GM21576 (cell line): ENCODE data around the gene TSHZ1.
"Not testable (repeated sequence)": the region's sequence is repeated elsewhere in the genome, so short reads cannot be mapped to it uniquely, and the experiment has no call there.

Source experiments
- ATAC-seq: cut with Tn5 transposase; IDR thresholded peaks from one replicate; pipeline ENCODE4 v1.9.1; 2021; ENCODE audit warnings: mild to moderate bottlenecking, moderate library complexity; ENCODE audit not compliant: unreplicated experiment

TSHZ1 gene

DNA sequence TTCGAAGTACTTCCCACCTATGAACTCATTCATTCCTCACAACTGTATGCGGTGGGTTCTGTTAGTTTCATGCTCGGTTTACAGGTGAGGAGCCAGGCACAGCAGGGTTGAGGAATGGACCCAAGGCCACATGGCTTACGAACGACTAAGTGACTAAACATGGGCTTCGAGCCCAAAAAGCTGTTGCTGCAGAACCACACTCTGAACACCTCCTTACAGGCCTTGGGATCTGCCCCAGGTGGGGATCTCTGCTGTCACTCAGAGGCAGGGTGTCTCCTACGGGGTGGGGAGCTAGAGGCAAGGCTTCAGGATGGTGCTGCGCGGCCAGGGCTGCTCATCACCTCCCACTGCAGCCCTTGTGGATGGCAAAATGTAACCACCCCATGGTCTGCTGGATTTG, 80.9 kb downstream of the TSHZ1 start:
- ATAC-seq, result no peak

- no peak for ATAC-seq
Observed at GRCh38 chr18:75293591-75293990, 83.0 kb downstream of the TSHZ1 start.

DNA sequence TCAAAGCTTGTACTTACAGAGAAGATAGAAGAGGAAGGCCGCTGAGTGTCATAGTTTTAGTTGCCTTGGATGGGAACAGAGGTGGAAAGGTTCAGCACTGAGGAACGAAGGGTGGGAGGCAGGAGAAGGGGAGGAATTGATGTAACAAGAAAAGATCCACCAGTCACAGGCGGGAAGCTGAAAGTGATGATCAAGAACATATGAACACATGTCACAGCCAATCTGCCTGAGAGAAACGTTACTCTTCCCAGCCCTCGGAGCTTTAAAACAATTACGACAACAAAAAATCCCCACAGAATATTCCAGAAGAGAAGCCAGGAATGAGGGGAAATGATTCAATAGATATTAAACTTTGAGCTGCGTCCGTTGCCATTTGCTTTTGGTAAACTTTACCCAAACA, 87.1 kb downstream of the TSHZ1 start:
- ATAC-seq, result no peak

GRCh38 chr18:75304678-75305557, 94.3 kb downstream of the TSHZ1 start:
- no peak for ATAC-seq

DNA sequence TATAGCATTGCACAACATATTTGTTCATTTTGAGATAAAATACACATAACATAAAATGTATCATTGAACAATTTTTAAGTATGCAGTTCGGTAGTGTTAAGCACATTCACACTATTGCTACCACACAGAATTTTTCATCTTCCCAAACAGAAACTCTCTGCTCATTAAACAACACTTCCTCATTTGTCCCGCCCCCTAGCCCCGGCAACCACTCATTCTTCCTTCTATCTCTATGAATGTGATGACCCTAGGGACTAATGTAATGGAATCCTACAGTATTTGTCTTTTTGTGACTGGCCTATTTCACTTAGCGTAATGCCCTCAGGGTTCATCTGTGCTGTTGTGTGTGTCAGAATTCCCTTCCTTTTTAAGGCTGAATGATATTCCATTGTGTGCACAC, 95.4 kb downstream of the TSHZ1 start:
- ATAC-seq, result no peak

DNA sequence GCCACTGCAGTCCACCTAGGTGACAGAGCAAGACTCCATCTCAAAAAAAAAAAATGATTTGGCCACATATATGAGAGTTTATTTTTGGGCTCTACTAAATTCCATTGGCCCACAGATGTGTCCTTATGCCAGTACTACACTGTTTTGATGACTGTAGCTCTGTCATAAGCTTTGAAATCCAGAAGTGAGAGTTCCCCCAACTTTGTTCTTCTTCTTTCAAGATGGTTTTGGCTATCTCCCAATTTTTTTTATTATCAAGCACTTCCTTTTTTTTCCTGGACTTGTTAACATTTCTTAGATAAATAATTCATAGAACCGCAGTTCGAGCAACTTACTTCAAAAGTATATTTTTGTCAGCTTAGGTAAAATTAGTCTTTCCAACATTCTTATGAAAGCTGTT, 96.9 kb downstream of the TSHZ1 start:
- ATAC-seq, result no peak

DNA sequence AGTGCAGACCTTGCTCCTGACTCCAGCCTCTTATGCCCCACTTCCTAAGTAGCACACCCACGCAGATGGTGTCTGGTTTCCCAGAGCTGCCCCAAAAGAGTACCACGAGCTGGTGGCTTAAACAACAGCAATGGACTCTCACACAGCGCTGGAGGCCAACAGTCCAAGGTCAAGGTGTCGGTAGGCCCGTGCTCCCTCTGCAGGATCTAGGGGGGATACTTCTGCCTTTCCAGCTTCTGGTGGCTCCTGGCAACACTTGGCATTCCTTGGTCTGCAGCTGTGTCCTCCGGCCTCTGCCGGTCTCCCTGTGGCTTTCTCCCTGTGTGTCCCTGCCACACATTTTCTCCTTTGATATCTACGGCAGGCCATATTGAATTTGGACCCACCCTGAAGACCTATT, 99.0 kb downstream of the TSHZ1 start:
- ATAC-seq, result no peak

- ATAC-seq, result no peak
Observed at GRCh38 chr18:75314117-75314516, 103.5 kb downstream of the TSHZ1 start.

- ATAC-seq, result no peak
Observed at GRCh38 chr18:75314606-75315005, 104.0 kb downstream of the TSHZ1 start.

DNA sequence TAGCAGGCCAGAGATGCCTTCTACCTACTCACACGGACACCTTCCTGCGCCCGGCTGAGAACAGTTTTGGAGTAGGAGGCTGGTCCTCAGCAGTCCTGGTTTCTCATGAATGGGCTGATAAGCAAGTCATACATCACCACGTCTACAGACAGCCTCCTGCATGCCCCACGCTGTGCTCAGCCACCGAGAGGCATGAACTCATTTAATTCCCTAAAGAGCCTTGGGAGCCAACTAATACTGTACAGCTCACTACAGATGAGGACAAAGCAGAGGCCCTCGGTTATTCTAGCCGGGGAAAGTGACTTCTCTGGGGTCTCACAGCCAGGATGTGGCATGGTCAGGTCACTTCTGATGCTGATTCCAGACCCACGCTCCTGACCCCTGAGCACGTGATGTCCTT, 105.6 kb downstream of the TSHZ1 start:
- ATAC-seq, result no peak

- no peak for ATAC-seq
Observed at GRCh38 chr18:75316826-75317225, 106.2 kb downstream of the TSHZ1 start.

DNA sequence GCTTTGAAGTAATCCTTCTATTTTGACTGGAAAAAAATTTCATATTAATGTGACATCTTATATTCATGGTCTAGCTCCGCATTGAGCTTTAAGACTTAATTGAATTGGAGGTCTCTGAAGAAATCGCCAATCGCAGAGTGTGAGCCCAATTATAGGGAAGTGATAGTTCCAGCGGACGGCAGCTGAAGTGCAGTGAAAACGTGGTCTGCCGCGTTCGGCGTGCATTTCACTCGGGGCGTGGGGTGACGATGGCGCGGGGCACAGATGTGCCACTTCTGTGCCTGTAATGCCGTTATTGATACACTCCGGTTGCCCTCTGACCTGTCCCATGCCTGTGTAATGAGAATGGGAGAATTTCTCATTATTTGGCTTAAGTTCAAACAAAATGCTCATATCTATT, 106.7 kb downstream of the TSHZ1 start:
- ATAC-seq, result no peak

- no peak for ATAC-seq
Observed at GRCh38 chr18:75317703-75318102, 107.1 kb downstream of the TSHZ1 start.

DNA sequence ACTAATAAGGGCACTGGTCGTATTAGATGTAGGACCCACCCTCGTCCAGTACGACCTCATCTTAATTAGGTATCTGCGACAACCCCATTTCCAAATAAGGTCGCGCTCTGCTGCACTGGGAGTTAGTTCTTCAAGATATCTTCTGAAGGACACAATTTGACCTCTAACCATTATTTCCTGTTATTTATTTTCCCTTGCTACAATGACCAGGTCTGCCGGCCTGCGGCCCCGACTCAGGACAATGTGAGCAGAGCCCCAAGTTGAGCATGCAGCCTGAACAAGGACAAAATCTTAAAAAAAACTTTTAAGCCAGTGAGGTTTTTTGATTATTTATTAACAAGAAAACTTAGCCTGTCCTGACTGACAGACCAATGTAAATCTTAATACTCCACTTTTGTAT, 109.3 kb downstream of the TSHZ1 start:
- ATAC-seq, result no peak

GRCh38 chr18:75320506-75320905, 109.9 kb downstream of the TSHZ1 start:
- ATAC-seq, result no peak

GRCh38 chr18:75321431-75321830, 110.8 kb downstream of the TSHZ1 start:
- no peak for ATAC-seq

DNA sequence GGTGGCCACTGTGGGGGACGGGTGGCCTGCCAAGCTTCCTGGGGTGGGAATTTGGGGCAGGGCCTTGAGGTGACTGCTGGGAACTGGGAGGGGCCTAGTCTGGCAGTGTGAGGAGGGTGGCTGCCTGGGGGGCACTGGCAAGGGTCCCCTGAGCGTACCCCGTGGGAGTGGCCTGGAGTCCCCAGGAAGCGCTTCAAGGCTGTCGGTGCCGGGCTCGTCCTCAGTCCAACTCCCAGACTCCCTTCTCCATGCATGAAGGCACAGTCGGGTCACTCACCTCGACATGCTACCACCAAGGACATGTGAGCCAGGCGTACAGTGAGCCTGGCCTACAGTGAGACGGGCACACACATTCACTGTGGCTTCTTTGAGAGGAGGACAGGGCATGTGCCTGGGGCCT, 111.6 kb downstream of the TSHZ1 start:
- ATAC-seq, result no peak

GRCh38 chr18:75323821-75324585, 113.4 kb downstream of the TSHZ1 start:
- ATAC-seq, result no peak

- no peak for ATAC-seq
Observed at GRCh38 chr18:75324686-75325257, 114.2 kb downstream of the TSHZ1 start.

DNA sequence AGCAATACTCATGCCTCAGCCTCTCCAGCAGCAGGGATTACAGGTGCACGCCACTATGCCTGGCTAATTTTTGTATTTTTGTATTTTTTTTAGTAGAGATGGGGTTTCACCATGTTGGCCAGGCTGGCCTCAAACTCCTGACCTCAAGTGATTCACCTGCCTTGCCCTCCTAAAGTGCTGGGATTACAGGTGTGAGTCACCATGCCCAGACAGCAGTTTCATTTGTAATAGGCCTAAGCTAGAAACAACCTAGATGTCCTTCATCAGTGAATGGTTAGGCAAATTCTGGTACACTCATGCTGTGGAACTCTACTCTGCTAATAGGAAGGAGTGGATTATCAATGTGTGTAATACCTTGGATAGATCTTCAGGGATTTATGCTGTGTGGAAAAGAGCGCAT, 119.2 kb downstream of the TSHZ1 start:
- ATAC-seq, result not testable (repeated sequence)

- ATAC-seq, result no peak
Observed at GRCh38 chr18:75330308-75330707, 119.7 kb downstream of the TSHZ1 start.

GRCh38 chr18:75334869-75335268, 124.3 kb downstream of the TSHZ1 start:
- no peak for ATAC-seq
